WTC11 (cell line): Measurements from ENCODE around the gene NOS3. TPM values are rescaled to one million over a fixed set of nuclear protein-coding genes. Genes with fewer than 3 reads are reported as not detected.
"Not testable (repeated sequence)": the region's sequence is repeated elsewhere in the genome, so short reads cannot be mapped to it uniquely, and the experiment has no call there.

Experiments
- ATAC-seq: fragments of 200-7000 bp; cut with Tn5 transposase; 2 replicates; pipeline ENCODE4 v1.10.0; 2021; ENCODE audit warnings: mild to moderate bottlenecking, moderate library complexity
- CTCF ChIA-PET: fragments of 300-600 bp; sonication (Branson Sonifier 250); formaldehyde crosslinking; loops from one replicate; lab custom pipeline; 2021; ENCODE audit warnings: antibody characterized with exemption; lab: Charles Lee
- POLR2A ChIA-PET: fragments of 350-600 bp; sonication (Branson Sonifier 250); formaldehyde crosslinking; loops from one replicate; lab custom pipeline; 2021; ENCODE audit warnings: antibody characterized with exemption; lab: Charles Lee
- DNase-seq: peaks from one replicate; pipeline ENCODE4 v3.0.0; 2021; ENCODE audit warnings: low spot score
- H3K27ac Mint-ChIP-seq: 2 replicates; pipeline ENCODE4 v1.8.0; 2021; ENCODE audit warnings: mixed read lengths
- H3K27me3 Mint-ChIP-seq: 2 replicates; pipeline ENCODE4 v1.8.0; 2021; ENCODE audit warnings: low read depth, mild to moderate bottlenecking, moderate library complexity, mixed read lengths
- H3K36me3 Mint-ChIP-seq: 2 replicates; pipeline ENCODE4 v1.8.0; 2021; ENCODE audit warnings: mixed read lengths
- H3K4me1 Mint-ChIP-seq: 2 replicates; pipeline ENCODE4 v1.8.0; 2022; ENCODE audit warnings: mixed read lengths
- H3K4me3 Mint-ChIP-seq: 2 replicates; pipeline ENCODE4 v1.8.0; 2021; ENCODE audit warnings: mild to moderate bottlenecking, moderate library complexity, mixed read lengths
- H3K9me3 Mint-ChIP-seq: 2 replicates; pipeline ENCODE4 v1.8.0; 2021; ENCODE audit warnings: mixed read lengths
- ARID4B ChIP-seq: sonication (generic); formaldehyde crosslinking; IDR thresholded peaks from 2 replicates; pipeline ENCODE4 v1.8.0; 2023; ENCODE audit warnings: missing genetic modification reagents, mild to moderate bottlenecking, borderline replicate concordance
- ATF3 ChIP-seq: sonication (generic); formaldehyde crosslinking; conservative IDR thresholded peaks from 2 replicates; pipeline ENCODE4 v1.8.1; 2022; ENCODE audit warnings: mild to moderate bottlenecking, missing genetic modification reagents
- CDX4 ChIP-seq: fragments of 250-450 bp; sonication (Bioruptor Pico); IDR thresholded peaks from 2 replicates; pipeline ENCODE4 v1.9.0; 2021; ENCODE audit warnings: moderate library complexity, mild to moderate bottlenecking, inconsistent platforms, borderline replicate concordance
- FOXK1 ChIP-seq: sonication (generic); formaldehyde crosslinking; IDR thresholded peaks from 2 replicates; pipeline ENCODE4 v1.8.0; 2022; ENCODE audit warnings: mild to moderate bottlenecking, moderate library complexity, missing genetic modification reagents
- GRHL2 ChIP-seq: fragments of 250-450 bp; sonication (Bioruptor Pico); IDR thresholded peaks from 2 replicates; pipeline ENCODE4 v1.8.0; 2022; ENCODE audit warnings: mild to moderate bottlenecking, moderate library complexity; ENCODE audit not compliant: insufficient replicate concordance, severe bottlenecking
- GTF2I ChIP-seq: fragments of 250-450 bp; sonication (Bioruptor Pico); conservative IDR thresholded peaks from 2 replicates; pipeline ENCODE4 v1.4.0; 2021; ENCODE audit warnings: mild to moderate bottlenecking
- IRF1 ChIP-seq: sonication (generic); formaldehyde crosslinking; IDR thresholded peaks from 2 replicates; pipeline ENCODE4 v1.8.0; 2023; ENCODE audit warnings: missing genetic modification reagents
- JAZF1 ChIP-seq: fragments of 250-450 bp; sonication (Bioruptor Pico); IDR thresholded peaks from 2 replicates; pipeline ENCODE4 v1.9.0; 2021; ENCODE audit warnings: moderate library complexity, mild to moderate bottlenecking, inconsistent platforms
- NFATC4 ChIP-seq: fragments of 250-450 bp; sonication (Bioruptor Pico); IDR thresholded peaks from 2 replicates; pipeline ENCODE4 v1.9.0; 2021; ENCODE audit warnings: mild to moderate bottlenecking
- NR1H2 ChIP-seq: sonication (generic); formaldehyde crosslinking; IDR thresholded peaks from 2 replicates; pipeline ENCODE4 v1.9.0; 2021; ENCODE audit warnings: mild to moderate bottlenecking, moderate library complexity, missing genetic modification reagents
- NR2C2 ChIP-seq: sonication (generic); formaldehyde crosslinking; IDR thresholded peaks from 2 replicates; pipeline ENCODE4 v1.8.0; 2022; ENCODE audit warnings: mild to moderate bottlenecking, missing genetic modification reagents
- SMAD4 ChIP-seq: sonication (generic); formaldehyde crosslinking; IDR thresholded peaks from 2 replicates; pipeline ENCODE4 v1.8.0; 2022; ENCODE audit warnings: mild to moderate bottlenecking, missing genetic modification reagents
- SP1 ChIP-seq: sonication (generic); formaldehyde crosslinking; conservative IDR thresholded peaks from 2 replicates; pipeline ENCODE4 v1.8.1; 2022; ENCODE audit warnings: missing genetic modification reagents
- ZBTB43 ChIP-seq: sonication (generic); formaldehyde crosslinking; IDR thresholded peaks from 2 replicates; pipeline ENCODE4 v1.8.1; 2023; ENCODE audit warnings: mild to moderate bottlenecking, missing genetic modification reagents
- ZNF219 ChIP-seq: sonication (generic); formaldehyde crosslinking; IDR thresholded peaks from 2 replicates; pipeline ENCODE4 v1.8.0; 2023; ENCODE audit warnings: missing genetic modification reagents, mild to moderate bottlenecking, borderline replicate concordance
- ZNF317 ChIP-seq: sonication (generic); formaldehyde crosslinking; IDR thresholded peaks from 2 replicates; pipeline ENCODE4 v1.8.1; 2023; ENCODE audit warnings: low read depth, mild to moderate bottlenecking, moderate library complexity, missing genetic modification reagents, borderline replicate concordance
- ZNF671 ChIP-seq: fragments of 250-450 bp; sonication (Bioruptor Pico); IDR thresholded peaks from 2 replicates; pipeline ENCODE4 v1.8.0; 2021; ENCODE audit warnings: mild to moderate bottlenecking
- total RNA-seq: library from RNA; stranded (reverse); gene quantifications from 3 replicates; pipeline ENCODE4 v1.2.3, GENCODE V29; 2021
- TF ChIP-seq, protein P1 (sequence below): sonication (generic); formaldehyde crosslinking; IDR thresholded peaks from 2 replicates; pipeline ENCODE4 v1.8.1; 2023; ENCODE audit warnings: mild to moderate bottlenecking, missing genetic modification reagents, moderate library complexity
- TF ChIP-seq, protein P2 (sequence below): sonication (generic); formaldehyde crosslinking; IDR thresholded peaks from 2 replicates; pipeline ENCODE4 v1.8.0; 2022; ENCODE audit warnings: missing genetic modification reagents

Gene NOS3
- total RNA-seq, 1 experiment from 2014 or later: 6.6 TPM

DNA sequence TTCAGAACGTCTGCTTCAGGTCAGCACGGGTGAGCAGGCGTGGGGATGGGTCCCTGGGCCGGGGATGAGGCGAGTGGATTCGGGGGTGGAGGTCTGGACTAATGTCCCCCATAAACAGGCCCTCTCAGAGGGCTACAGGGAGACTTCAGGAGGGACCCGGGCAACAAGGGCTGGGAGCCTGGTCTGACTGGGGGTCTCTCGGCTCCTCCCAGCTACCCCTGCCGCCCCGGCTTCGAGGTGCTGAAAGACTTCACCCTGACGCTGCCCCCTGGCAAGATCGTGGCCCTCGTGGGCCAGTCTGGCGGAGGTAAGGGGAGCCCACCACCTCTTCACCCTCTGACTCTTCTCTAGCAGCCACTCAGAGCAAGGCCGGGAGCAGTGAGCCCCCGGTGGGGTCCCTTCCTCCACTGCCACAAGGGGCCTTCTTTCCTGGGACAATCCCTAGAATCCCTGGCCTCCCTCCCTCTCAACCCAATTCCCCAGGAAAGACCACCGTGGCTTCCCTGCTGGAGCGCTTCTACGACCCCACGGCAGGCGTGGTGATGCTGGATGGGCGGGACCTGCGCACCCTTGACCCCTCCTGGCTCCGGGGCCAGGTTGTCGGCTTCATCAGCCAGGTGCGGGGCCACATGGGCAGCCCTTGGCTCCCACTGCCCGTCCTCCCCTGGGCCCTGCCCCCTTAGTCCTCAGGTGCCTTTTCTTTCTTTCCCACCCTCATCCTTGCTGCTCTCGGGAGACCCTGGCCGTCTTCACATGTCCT is 50.0 kb downstream of the NOS3 start:
- no peaks in the 10 kb centered on the region for H3K4me1 Mint-ChIP-seq
- H3K27ac Mint-ChIP-seq: no peak overlapping the region
- ChIA-PET POLR2A (no interaction called here), CTCF (interaction anchor here (0.8 to 1.9 kb wide), 4 partner anchors 13 to 70 kb away, joined by 3 to 6 read pairs (median 5); partner anchors contain the start of genes ABCB8 and CDK5)
- no peaks in the 10 kb centered on the region for H3K36me3 Mint-ChIP-seq
- no peak overlapping the region for H3K4me3 Mint-ChIP-seq
- TF ChIP-seq ZNF671: no peak
- no peak for TF ChIP-seq NR1H2 (CRISPR knock-in tag)
- no peak for TF ChIP-seq ATF3 (CRISPR knock-in tag)
- TF ChIP-seq IRF1: no peak
- no peak for TF ChIP-seq FOXK1 (CRISPR knock-in tag)
- TF ChIP-seq, protein P1, sequence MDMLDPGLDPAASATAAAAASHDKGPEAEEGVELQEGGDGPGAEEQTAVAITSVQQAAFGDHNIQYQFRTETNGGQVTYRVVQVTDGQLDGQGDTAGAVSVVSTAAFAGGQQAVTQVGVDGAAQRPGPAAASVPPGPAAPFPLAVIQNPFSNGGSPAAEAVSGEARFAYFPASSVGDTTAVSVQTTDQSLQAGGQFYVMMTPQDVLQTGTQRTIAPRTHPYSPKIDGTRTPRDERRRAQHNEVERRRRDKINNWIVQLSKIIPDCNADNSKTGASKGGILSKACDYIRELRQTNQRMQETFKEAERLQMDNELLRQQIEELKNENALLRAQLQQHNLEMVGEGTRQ (CRISPR knock-in tag): no peak
- no peak for TF ChIP-seq ZBTB43 (CRISPR knock-in tag)
- no peak for TF ChIP-seq SMAD4
- no peak for TF ChIP-seq SP1 (CRISPR knock-in tag)
- DNase-seq: no peak
- H3K9me3 Mint-ChIP-seq: no peaks in the 10 kb centered on the region
- ATAC-seq: no peak
- no peaks in the 10 kb centered on the region for H3K27me3 Mint-ChIP-seq

DNA sequence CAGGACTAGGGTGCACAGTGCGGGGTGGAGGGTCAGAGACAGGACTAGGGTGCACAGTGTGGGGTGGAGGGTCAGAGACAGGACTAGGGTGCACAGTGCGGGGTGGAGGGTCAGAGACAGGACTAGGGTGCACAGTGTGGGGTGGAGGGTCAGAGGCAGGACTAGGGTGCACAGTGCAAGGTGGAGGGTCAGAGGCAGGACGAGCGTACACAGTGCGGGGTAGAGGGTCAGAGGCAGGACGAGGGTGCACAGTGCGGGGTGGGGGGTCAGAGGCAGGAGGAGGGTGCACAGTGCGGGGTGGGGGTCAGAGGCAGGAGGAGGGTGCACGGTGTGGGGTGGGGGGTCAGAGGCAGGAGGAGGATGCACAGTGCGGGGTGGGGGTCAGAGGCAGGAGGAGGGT is 52.6 kb downstream of the NOS3 start:
- H3K36me3 Mint-ChIP-seq, H3K4me1 Mint-ChIP-seq, POLR2A ChIA-PET, H3K27ac Mint-ChIP-seq, H3K4me3 Mint-ChIP-seq, DNase-seq, H3K9me3 Mint-ChIP-seq, ATAC-seq, CTCF ChIA-PET, H3K27me3 Mint-ChIP-seq: not testable (repeated sequence)

GRCh38 chr7:151043959-151044358 is 53.1 kb downstream of the NOS3 start:
- CTCF ChIA-PET: no interaction called here
- no peak for DNase-seq
- Mint-ChIP-seq H3K9me3 (no peaks in the 10 kb centered on the region), H3K4me3 (no peak overlapping the region), H3K4me1 (no peaks in the 10 kb centered on the region), H3K27me3 (peaks cover 2% of the 10 kb centered on the region; the same call in 1 of the 2 replicates), H3K27ac (no peak overlapping the region), H3K36me3 (no peaks in the 10 kb centered on the region)
- ATAC-seq: no peak
- POLR2A ChIA-PET: no interaction called here
- TF ChIP-seq ARID4B (CRISPR knock-in tag) (no peak), CDX4 (CRISPR knock-in tag) (no peak), JAZF1 (CRISPR knock-in tag) (no peak), NR2C2 (CRISPR knock-in tag) (no peak), GTF2I (CRISPR knock-in tag) (no peak), ZNF219 (no peak), NFATC4 (no peak), GRHL2 (CRISPR knock-in tag) (no peak), ZNF317 (no peak)
- TF ChIP-seq, protein P2, sequence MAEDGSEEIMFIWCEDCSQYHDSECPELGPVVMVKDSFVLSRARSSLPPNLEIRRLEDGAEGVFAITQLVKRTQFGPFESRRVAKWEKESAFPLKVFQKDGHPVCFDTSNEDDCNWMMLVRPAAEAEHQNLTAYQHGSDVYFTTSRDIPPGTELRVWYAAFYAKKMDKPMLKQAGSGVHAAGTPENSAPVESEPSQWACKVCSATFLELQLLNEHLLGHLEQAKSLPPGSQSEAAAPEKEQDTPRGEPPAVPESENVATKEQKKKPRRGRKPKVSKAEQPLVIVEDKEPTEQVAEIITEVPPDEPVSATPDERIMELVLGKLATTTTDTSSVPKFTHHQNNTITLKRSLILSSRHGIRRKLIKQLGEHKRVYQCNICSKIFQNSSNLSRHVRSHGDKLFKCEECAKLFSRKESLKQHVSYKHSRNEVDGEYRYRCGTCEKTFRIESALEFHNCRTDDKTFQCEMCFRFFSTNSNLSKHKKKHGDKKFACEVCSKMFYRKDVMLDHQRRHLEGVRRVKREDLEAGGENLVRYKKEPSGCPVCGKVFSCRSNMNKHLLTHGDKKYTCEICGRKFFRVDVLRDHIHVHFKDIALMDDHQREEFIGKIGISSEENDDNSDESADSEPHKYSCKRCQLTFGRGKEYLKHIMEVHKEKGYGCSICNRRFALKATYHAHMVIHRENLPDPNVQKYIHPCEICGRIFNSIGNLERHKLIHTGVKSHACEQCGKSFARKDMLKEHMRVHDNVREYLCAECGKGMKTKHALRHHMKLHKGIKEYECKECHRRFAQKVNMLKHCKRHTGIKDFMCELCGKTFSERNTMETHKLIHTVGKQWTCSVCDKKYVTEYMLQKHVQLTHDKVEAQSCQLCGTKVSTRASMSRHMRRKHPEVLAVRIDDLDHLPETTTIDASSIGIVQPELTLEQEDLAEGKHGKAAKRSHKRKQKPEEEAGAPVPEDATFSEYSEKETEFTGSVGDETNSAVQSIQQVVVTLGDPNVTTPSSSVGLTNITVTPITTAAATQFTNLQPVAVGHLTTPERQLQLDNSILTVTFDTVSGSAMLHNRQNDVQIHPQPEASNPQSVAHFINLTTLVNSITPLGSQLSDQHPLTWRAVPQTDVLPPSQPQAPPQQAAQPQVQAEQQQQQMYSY (CRISPR knock-in tag): no peak
